Ectodermal cell (in vitro differentiated cells): ENCODE results near the gene CADM3.

ENCODE experiments used
- H3K27ac ChIP-seq: 2 replicates; pipeline ENCODE4 v1.7.0; 2013; ENCODE audit warnings: mild to moderate bottlenecking, low read depth, low read length; ENCODE audit not compliant: insufficient read depth, poor library complexity, severe bottlenecking
- H3K27me3 ChIP-seq: 2 replicates; pipeline ENCODE4 v1.7.0; 2013; ENCODE audit warnings: mild to moderate bottlenecking, low read length; ENCODE audit not compliant: insufficient read depth, control insufficient read depth, poor library complexity, severe bottlenecking
- H3K36me3 ChIP-seq: one replicate; pipeline ENCODE4 v1.7.0; 2013; ENCODE audit warnings: low read length; ENCODE audit not compliant: control insufficient read depth, insufficient read depth
- H3K4me1 ChIP-seq: one replicate; pipeline ENCODE4 v1.7.0; 2013; ENCODE audit warnings: low read length; ENCODE audit not compliant: control insufficient read depth, insufficient read depth
- H3K4me3 ChIP-seq: 2 replicates; pipeline ENCODE4 v1.7.0; 2013; ENCODE audit warnings: low read depth, low read length, control low read depth; ENCODE audit not compliant: insufficient read depth
- H3K9me3 ChIP-seq: 2 replicates; pipeline ENCODE4 v1.7.0; 2013; ENCODE audit warnings: mild to moderate bottlenecking, low read length, moderate library complexity; ENCODE audit not compliant: control insufficient read depth
- WGBS, 2 experiments: methylation state at CpG; one replicate each; pipeline ENCODE4 v1.1.7; 2013; ENCODE audit warnings: missing lambda C conversion rate in 2 of 2; 5-methylcytosine and 5-hydroxymethylcytosine counted together

CADM3 gene

GRCh38 chr1:159204161-159205141 lies 33.0 kb downstream of the CADM3 start, which contains the start of gene ACKR1:
Gene ACKR1 (plus strand): TSS chr1:159204875. CDS start chr1:159204960, 85 bp downstream.
- Histone ChIP-seq H3K4me1 (peaks cover 16% of the 10 kb centered on the region), H3K9me3 (no peaks in the 10 kb centered on the region), H3K27ac (no peak within 1 kb of the TSS), H3K36me3 (peaks cover 3% of the 10 kb centered on the region), H3K4me3 (no peak within 1 kb of the TSS), H3K27me3 (no peaks in the 10 kb centered on the region)
- WGBS, 2 experiments = 89 to 91% methylated on average over 13 of the region's 13 CpGs

- 56% methylated on average over 6 of the region's 6 CpGs for WGBS, 2 experiments
- Histone ChIP-seq H3K27me3 (no peaks in the 10 kb centered on the region), H3K9me3 (no peaks in the 10 kb centered on the region), H3K4me3 (no peak overlapping the region), H3K36me3 (no peaks in the 10 kb centered on the region), H3K27ac (no peak overlapping the region), H3K4me1 (peaks cover 16% of the 10 kb centered on the region)
Observed at GRCh38 chr1:159205225-159205624, 33.8 kb downstream of the CADM3 start.

- no peaks in the 10 kb centered on the region for H3K36me3 ChIP-seq
- H3K4me3 ChIP-seq = no peak overlapping the region
- H3K4me1 ChIP-seq = peaks cover 16% of the 10 kb centered on the region
- whole genome bisulfite sequencing, 2 experiments = 92 to 94% methylated on average over 4 of the region's 4 CpGs
- H3K27ac ChIP-seq = no peak overlapping the region
- no peaks in the 10 kb centered on the region for H3K9me3 ChIP-seq
- H3K27me3 ChIP-seq = no peaks in the 10 kb centered on the region
Observed at GRCh38 chr1:159206110-159206509, 34.7 kb downstream of the CADM3 start.

GRCh38 chr1:159207080-159207479 lies 35.7 kb downstream of the CADM3 start:
- H3K4me1 ChIP-seq = peaks cover 8% of the 10 kb centered on the region

GRCh38 chr1:159207774-159208173 lies 36.4 kb downstream of the CADM3 start:
- WGBS, 2 experiments = 37 to 50% methylated on average over 3 to 8 of the region's 8 CpGs
- Histone ChIP-seq H3K36me3 (no peaks in the 10 kb centered on the region), H3K4me1 (peaks cover 8% of the 10 kb centered on the region)

More at GRCh38 chr1:159207080-159207479, 35.7 kb downstream of the CADM3 start:
- Histone ChIP-seq H3K36me3 (no peaks in the 10 kb centered on the region), H3K27me3 (no peaks in the 10 kb centered on the region), H3K27ac (no peak overlapping the region), H3K4me3 (no peak overlapping the region), H3K9me3 (no peaks in the 10 kb centered on the region)
- 90 to 94% methylated on average over 4 to 5 of the region's 5 CpGs for WGBS, 2 experiments

GRCh38 chr1:159208175-159208825 lies 36.9 kb downstream of the CADM3 start:
- Histone ChIP-seq H3K36me3 (no peaks in the 10 kb centered on the region), H3K27me3 (no peaks in the 10 kb centered on the region), H3K27ac (no peak overlapping the region), H3K9me3 (no peaks in the 10 kb centered on the region), H3K4me1 (peaks cover 8% of the 10 kb centered on the region), H3K4me3 (no peak overlapping the region)
- WGBS, 2 experiments = 9 to 18% methylated on average over 6 of the region's 7 CpGs

More at GRCh38 chr1:159207774-159208173, 36.4 kb downstream of the CADM3 start:
- Histone ChIP-seq H3K27ac (no peak overlapping the region), H3K27me3 (no peaks in the 10 kb centered on the region), H3K9me3 (no peaks in the 10 kb centered on the region), H3K4me3 (no peak overlapping the region)

- no peaks in the 10 kb centered on the region for H3K9me3 ChIP-seq
- no peak overlapping the region for H3K27ac ChIP-seq
- peaks cover 8% of the 10 kb centered on the region for H3K4me1 ChIP-seq
- no peak overlapping the region for H3K4me3 ChIP-seq
- no peaks in the 10 kb centered on the region for H3K27me3 ChIP-seq
- H3K36me3 ChIP-seq = no peaks in the 10 kb centered on the region
- WGBS, 2 experiments = 91 to 93% methylated on average over 7 of the region's 7 CpGs
Observed at GRCh38 chr1:159209061-159209460, 37.6 kb downstream of the CADM3 start.

GRCh38 chr1:159211331-159212136 lies 40.1 kb downstream of the CADM3 start:
- no peak overlapping the region for H3K27ac ChIP-seq
- 43 to 47% methylated on average over 9 to 10 of the region's 11 CpGs for WGBS, 2 experiments
- H3K4me3 ChIP-seq = no peak overlapping the region
- no peaks in the 10 kb centered on the region for H3K9me3 ChIP-seq
- peaks cover 8% of the 10 kb centered on the region for H3K4me1 ChIP-seq
- H3K36me3 ChIP-seq = no peaks in the 10 kb centered on the region
- H3K27me3 ChIP-seq = no peaks in the 10 kb centered on the region

- Histone ChIP-seq H3K27me3 (no peaks in the 10 kb centered on the region), H3K36me3 (no peaks in the 10 kb centered on the region), H3K27ac (no peak overlapping the region), H3K4me1 (peaks cover 8% of the 10 kb centered on the region), H3K4me3 (no peak overlapping the region), H3K9me3 (no peaks in the 10 kb centered on the region)
- 83 to 93% methylated on average over 4 of the region's 4 CpGs for WGBS, 2 experiments
Observed at GRCh38 chr1:159212596-159212995, 41.2 kb downstream of the CADM3 start.
